GM06990 (cell line): ENCODE measurements around the gene SPRY4.

ENCODE experiments used
- DNase-seq: peaks from one replicate; pipeline ENCODE4 v3.0.0-alpha.2; 2011; ENCODE audit not compliant: insufficient read length; ENCODE audit errors: extremely low read depth
- H3K27me3 ChIP-seq: replicated peaks from 2 replicates; pipeline ENCODE4 v1.6.0; 2011; ENCODE audit warnings: low read length; ENCODE audit not compliant: control insufficient read depth, insufficient read depth
- H3K36me3 ChIP-seq: 2 replicates; pipeline ENCODE4 v1.5.1; 2011; ENCODE audit warnings: low read length; ENCODE audit not compliant: control insufficient read depth, insufficient read depth
- H3K4me3 ChIP-seq: replicated peaks from 2 replicates; pipeline ENCODE4 v1.5.1; 2011; ENCODE audit warnings: low read depth, mild to moderate bottlenecking, control low read depth, low read length
- CTCF ChIP-seq: IDR thresholded peaks from 2 replicates; pipeline ENCODE4 v1.5.1; 2011; ENCODE audit warnings: low read length, control low read depth, mild to moderate bottlenecking, inconsistent platforms; ENCODE audit not compliant: insufficient read depth, poor library complexity, severe bottlenecking

SPRY4 gene

GRCh38 chr5:142295084-142295758 is 29.6 kb downstream of the SPRY4 start:
- DNase-seq: no peak
- Histone ChIP-seq H3K36me3 (no peaks in the 10 kb centered on the region), H3K4me3 (no peak overlapping the region), H3K27me3 (no peaks in the 10 kb centered on the region)
- no peak for TF ChIP-seq CTCF

GRCh38 chr5:142293486-142293885 is 31.3 kb downstream of the SPRY4 start:
- TF ChIP-seq CTCF: no peak
- Histone ChIP-seq H3K36me3 (no peaks in the 10 kb centered on the region), H3K4me3 (no peak overlapping the region), H3K27me3 (no peaks in the 10 kb centered on the region)
- DNase-seq: no peak

- Histone ChIP-seq H3K4me3 (no peak overlapping the region), H3K27me3 (no peaks in the 10 kb centered on the region), H3K36me3 (no peaks in the 10 kb centered on the region)
- TF ChIP-seq CTCF: no peak
- DNase-seq: no peak
Observed at GRCh38 chr5:142292808-142293207, 32.0 kb downstream of the SPRY4 start.

- no peak overlapping the region for H3K4me3 ChIP-seq
- no peaks in the 10 kb centered on the region for H3K27me3 ChIP-seq
- no peaks in the 10 kb centered on the region for H3K36me3 ChIP-seq
- no peak for TF ChIP-seq CTCF
- no peak for DNase-seq
Observed at GRCh38 chr5:142292249-142292648, 32.6 kb downstream of the SPRY4 start.

- H3K27me3 ChIP-seq: no peaks in the 10 kb centered on the region
- no peak for DNase-seq
- no peaks in the 10 kb centered on the region for H3K36me3 ChIP-seq
- no peak overlapping the region for H3K4me3 ChIP-seq
- no peak for TF ChIP-seq CTCF
Observed at GRCh38 chr5:142290577-142291299, 34.1 kb downstream of the SPRY4 start.
